ENCODE results near the gene LCE2A.

The LCE2A gene

GRCh38 chr1:152743371-152744145 is 45.4 kb downstream of the LCE2A start:
- no peak for DNase-seq

- DNase-seq = no peak
Observed at GRCh38 chr1:152745289-152745704, 47.2 kb downstream of the LCE2A start.

DNA sequence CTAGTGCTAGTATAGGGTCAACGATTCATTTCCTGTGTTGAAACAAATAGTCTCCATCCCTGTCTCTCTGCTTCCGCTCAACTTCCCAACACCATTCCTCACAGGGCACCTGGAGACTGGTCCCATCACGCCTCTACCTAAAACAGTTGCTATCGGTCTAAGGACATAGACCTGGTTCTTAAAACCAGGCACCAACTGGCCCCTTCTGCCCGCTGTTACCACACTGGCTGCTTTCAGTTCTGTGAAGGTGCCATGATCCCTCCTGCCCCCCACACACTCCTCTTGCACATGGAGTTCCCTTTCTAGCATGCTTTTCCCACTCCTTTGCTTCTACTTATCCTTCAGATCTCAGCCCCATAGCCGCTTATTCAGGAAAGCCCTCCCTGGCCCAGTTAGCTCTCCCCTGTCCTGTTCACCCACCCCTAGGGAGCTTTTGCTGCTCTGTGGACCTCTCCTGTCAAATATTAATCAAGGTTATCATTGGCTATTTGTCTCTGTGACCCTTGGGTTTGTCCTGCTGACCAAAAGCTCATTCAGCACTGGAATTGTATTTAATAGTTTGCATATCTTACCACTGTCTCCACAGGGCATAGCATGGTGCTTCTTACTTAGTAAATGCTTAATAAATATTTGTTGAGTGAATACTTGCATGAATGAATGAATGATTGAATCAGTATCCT is 47.8 kb downstream of the LCE2A start:
- DNase-seq = no peak

- DNase-seq = no peak
Observed at GRCh38 chr1:152747831-152748230, 49.7 kb downstream of the LCE2A start.

Measured in NCI-H2029 (cell line).